HCT116 (cell line): Measurements from ENCODE around the gene RPTOR. TPM values are rescaled to one million over a fixed set of nuclear protein-coding genes. Genes with fewer than 3 reads are reported as not detected.

Experiments used
- ATAC-seq: fragments of 200-7000 bp; cut with Tn5 transposase; 2 replicates; pipeline ENCODE4 v1.9.1; 2020; ENCODE audit warnings: mild to moderate bottlenecking, moderate library complexity
- BruUV-seq: library from RNA; stranded (reverse); fragments of 400-500 nt; replicated peaks from 2 replicates; lab custom pipeline; 2021; lab: Mats Ljungman, UMichigan
- CTCF ChIA-PET: fragments of 300-600 bp; sonication (Branson Sonifier 250); formaldehyde crosslinking; loops from one replicate; lab custom pipeline; 2021; ENCODE audit warnings: antibody characterized with exemption; lab: Charles Lee
- POLR2A ChIA-PET: fragments of 300-600, 350-600 bp; sonication (Branson Sonifier 250); formaldehyde crosslinking; loops from one replicate; lab custom pipeline; 2021; ENCODE audit warnings: antibody characterized with exemption; lab: Charles Lee
- RAD21 ChIA-PET, 2 experiments: fragments of 300-600 bp; sonication (Branson Sonifier 250); formaldehyde crosslinking; loops; one replicate each; lab custom pipeline; 2023; ENCODE audit warnings: low total read pairs in 2 of 2; ENCODE audit not compliant: uncharacterized antibody in 2 of 2, unreplicated experiment in 2 of 2, low non-redundant PET in 1 of 2; lab: Charles Lee
- DNase-seq: peaks from one replicate; pipeline ENCODE4 v3.0.0-alpha.2; 2010; ENCODE audit warnings: low read depth, low spot score
- H2AFZ ChIP-seq: fragments of 200-600 bp; shearing (Covaris generic), sonication (generic); 2 replicates; pipeline ENCODE4 v1.6.1; 2017; ENCODE audit warnings: low read depth, mixed run types, mixed read lengths, antibody characterized with exemption, low read length; ENCODE audit not compliant: poor library complexity, severe bottlenecking
- H3K27ac ChIP-seq: 2 replicates; pipeline ENCODE4 v1.5.1; 2012; ENCODE audit warnings: low read depth, low read length
- H3K27me3 ChIP-seq: fragments of 200-600 bp; sonication (generic); 2 replicates; pipeline ENCODE4 v1.6.1; 2016; ENCODE audit warnings: mixed run types, low read length, mixed read lengths; ENCODE audit not compliant: insufficient read depth
- H3K36me3 ChIP-seq, 2 experiments: fragments of 200-500 bp in 1 of 2; fragments of 200-600 bp in 1 of 2; sonication (Bioruptor generic) in 1 of 2; sonication (generic) in 1 of 2; 2 replicates each; pipeline versions ENCODE4 v1.5.1 to v1.6.1; 2014 to 2016; ENCODE audit warnings: low read length in 2 of 2, inconsistent platforms in 1 of 2, mixed read lengths in 1 of 2, mixed run types in 1 of 2; ENCODE audit not compliant: insufficient read depth in 2 of 2, control insufficient read depth in 1 of 2
- H3K4me1 ChIP-seq, 2 experiments: fragments of 200-600 bp in 1 of 2; sonication (generic) in 1 of 2; 2 replicates each; pipeline versions ENCODE4 v1.5.1 to v1.6.1; 2012 to 2017; ENCODE audit warnings: low read length in 2 of 2, inconsistent platforms in 1 of 2, mild to moderate bottlenecking in 1 of 2, mixed read lengths in 1 of 2, mixed run types in 1 of 2, moderate library complexity in 1 of 2; ENCODE audit not compliant: insufficient read depth in 2 of 2, control insufficient read depth in 1 of 2
- H3K4me2 ChIP-seq: fragments of 200-600 bp; sonication (generic); 2 replicates; pipeline ENCODE4 v1.6.1; 2017; ENCODE audit warnings: mixed run types, low read length, mixed read lengths
- H3K4me3 ChIP-seq, 2 experiments: fragments of 200-600 bp in 1 of 2; sonication (generic) in 1 of 2; replicated peaks in 1 of 2; 2 replicates each; pipeline ENCODE4 v1.5.1; 2011 to 2016; ENCODE audit warnings: low read length in 2 of 2, control low read depth in 1 of 2, low read depth in 1 of 2, mild to moderate bottlenecking in 1 of 2, mixed read lengths in 1 of 2, mixed run types in 1 of 2
- H3K79me2 ChIP-seq: fragments of 200-600 bp; sonication (generic); 2 replicates; pipeline ENCODE4 v1.6.1; 2017; ENCODE audit warnings: mild to moderate bottlenecking, mixed run types, low read length, moderate library complexity, mixed read lengths; ENCODE audit not compliant: insufficient read depth
- H3K9ac ChIP-seq: fragments of 200-600 bp; sonication (generic); 2 replicates; pipeline ENCODE4 v1.6.1; 2016; ENCODE audit warnings: low read length, mixed read lengths
- H3K9me2 ChIP-seq: fragments of 200-600 bp; sonication (generic), shearing (Covaris generic); 2 replicates; pipeline ENCODE4 v1.6.1; 2017; ENCODE audit warnings: mixed run types, mild to moderate bottlenecking, moderate library complexity; ENCODE audit not compliant: insufficient read depth
- H3K9me3 ChIP-seq, 2 experiments: fragments of 200-500 bp in 1 of 2; fragments of 200-600 bp in 1 of 2; sonication (Bioruptor generic) in 1 of 2; sonication (generic) in 1 of 2; 2 replicates each; pipeline ENCODE4 v1.6.1; 2014 to 2017; ENCODE audit warnings: low read length in 2 of 2, mixed read lengths in 2 of 2, inconsistent platforms in 1 of 2, low read depth in 1 of 2, mild to moderate bottlenecking in 1 of 2, mixed run types in 1 of 2, moderate library complexity in 1 of 2; ENCODE audit not compliant: control insufficient read depth in 1 of 2, insufficient read depth in 1 of 2
- H4K20me1 ChIP-seq: fragments of 200-600 bp; sonication (generic), shearing (Covaris generic); 2 replicates; pipeline ENCODE4 v1.6.1; 2017; ENCODE audit warnings: mixed run types, mild to moderate bottlenecking, moderate library complexity; ENCODE audit not compliant: insufficient read depth
- ATF3 ChIP-seq: IDR thresholded peaks from 2 replicates; pipeline ENCODE4 v1.6.1; 2012
- CBX3 ChIP-seq: IDR thresholded peaks from 2 replicates; pipeline ENCODE4 v1.6.1; 2012; ENCODE audit warnings: low read depth
- CEBPB ChIP-seq: IDR thresholded peaks from 2 replicates; pipeline ENCODE4 v1.6.1; 2012; ENCODE audit warnings: low read depth
- CTCF ChIP-seq, 3 experiments: fragments of 200-600 bp in 1 of 3; sonication (generic) in 1 of 3; IDR thresholded peaks in 2 of 3; conservative IDR thresholded peaks in 1 of 3; 2 replicates each; pipeline ENCODE4 v1.5.1; 2012 to 2017; ENCODE audit warnings: low read depth in 2 of 3, low read length in 2 of 3, antibody characterized with exemption in 1 of 3, borderline replicate concordance in 1 of 3, control low read depth in 1 of 3, mild to moderate bottlenecking in 1 of 3, mixed read lengths in 1 of 3, mixed run types in 1 of 3, moderate library complexity in 1 of 3; ENCODE audit not compliant: insufficient read depth in 1 of 3
- EGR1 ChIP-seq: IDR thresholded peaks from 2 replicates; pipeline ENCODE4 v1.6.1; 2012; ENCODE audit warnings: low read depth
- ELF1 ChIP-seq: IDR thresholded peaks from 2 replicates; pipeline ENCODE4 v1.6.1; 2012; ENCODE audit warnings: low read depth, borderline replicate concordance
- EZH2phosphoT487 ChIP-seq: fragments of 200-600 bp; IDR thresholded peaks from 2 replicates; pipeline ENCODE4 v1.6.1; 2018; ENCODE audit warnings: antibody characterized with exemption, borderline replicate concordance
- FOSL1 ChIP-seq: IDR thresholded peaks from 2 replicates; pipeline ENCODE4 v1.6.1; 2012; ENCODE audit warnings: low read depth
- JUND ChIP-seq: IDR thresholded peaks from 2 replicates; pipeline ENCODE4 v1.6.1; 2012
- MAX ChIP-seq: IDR thresholded peaks from 2 replicates; pipeline ENCODE4 v1.6.1; 2012
- POLR2A ChIP-seq: IDR thresholded peaks from 2 replicates; pipeline ENCODE4 v1.7.0; 2011; ENCODE audit warnings: borderline replicate concordance; ENCODE audit not compliant: insufficient read depth, insufficient read length; ENCODE audit errors: extremely low read depth
- POLR2AphosphoS5 ChIP-seq: IDR thresholded peaks from 2 replicates; pipeline ENCODE4 v1.6.1; 2011; ENCODE audit warnings: mild to moderate bottlenecking, low read depth, low read length, moderate library complexity
- RAD21 ChIP-seq: IDR thresholded peaks from 2 replicates; pipeline ENCODE4 v1.6.1; 2012; ENCODE audit warnings: low read depth, mild to moderate bottlenecking
- REST ChIP-seq: IDR thresholded peaks from 2 replicates; pipeline ENCODE4 v1.6.1; 2012; ENCODE audit warnings: low read depth
- SIN3A ChIP-seq: IDR thresholded peaks from 2 replicates; pipeline ENCODE4 v1.6.1; 2012; ENCODE audit warnings: low read depth
- SP1 ChIP-seq: IDR thresholded peaks from 2 replicates; pipeline ENCODE4 v1.6.1; 2012; ENCODE audit warnings: low read depth
- YY1 ChIP-seq: IDR thresholded peaks from 2 replicates; pipeline ENCODE4 v1.6.1; 2011; ENCODE audit warnings: low read length, low read depth, moderate library complexity, mild to moderate bottlenecking; ENCODE audit not compliant: insufficient replicate concordance; ENCODE audit errors: extremely low read depth
- ZBTB33 ChIP-seq: IDR thresholded peaks from 2 replicates; pipeline ENCODE4 v1.6.1; 2011; ENCODE audit warnings: mild to moderate bottlenecking, low read length, moderate library complexity; ENCODE audit not compliant: insufficient replicate concordance; ENCODE audit errors: extremely low read depth
- ZFX ChIP-seq: fragments of 450-650 bp; IDR thresholded peaks from 2 replicates; pipeline ENCODE4 v1.6.1; 2017
- ZNF274 ChIP-seq: fragments of 200-500 bp; sonication (Bioruptor generic); IDR thresholded peaks from 2 replicates; pipeline ENCODE4 v1.6.1; 2014; ENCODE audit warnings: mild to moderate bottlenecking, low read depth, low read length, inconsistent platforms
- intact Hi-C: fragments of 100-400 bp; cut with micrococcal nuclease; formaldehyde crosslinking; loops from 2 replicates; pipeline ENCODE4 v1.10.0; 2022
- total RNA-seq: library from RNA; stranded (reverse); gene quantifications from one replicate; pipeline ENCODE4 v1.2.1, GENCODE V29; 2021; ENCODE audit not compliant: unreplicated experiment

The RPTOR gene
- total RNA-seq, 1 experiment from 2014 or later = 69.5 TPM

GRCh38 chr17:80584176-80584905 is 39.7 kb downstream of the RPTOR start:
- Histone ChIP-seq H2AFZ (no peak overlapping the region), H3K9me3 (no peaks in the 10 kb centered on the region), H3K4me3 (no peak overlapping the region), H3K36me3 (no peaks in the 10 kb centered on the region), H4K20me1 (peaks cover 26% of the 10 kb centered on the region; the same call in 1 of the 2 replicates), H3K9ac (no peak overlapping the region), H3K4me2 (no peak overlapping the region), H3K27me3 (no peaks in the 10 kb centered on the region), H3K79me2 (peaks cover 94% of the 10 kb centered on the region), H3K4me1 (peaks cover 0 to 4% of the 10 kb centered on the region in 2 experiments; a peak in 1 of 4 replicates), H3K9me2 (no peaks in the 10 kb centered on the region), H3K27ac (no peak overlapping the region)
- intact Hi-C loops = no loop called here
- CTCF ChIA-PET = interaction anchor here (1.7 to 1.9 kb wide), 2 partner anchors 9 to 315 kb away, joined by 4 to 18 read pairs; no protein-coding TSS in a partner anchor
- POLR2A ChIA-PET = no interaction called here
- RAD21 ChIA-PET = no interaction called here
- TF ChIP-seq ZFX = no peak
- TF ChIP-seq YY1 = no peak
- TF ChIP-seq SIN3A = no peak
- TF ChIP-seq POLR2A = no peak
- no peak for TF ChIP-seq ATF3
- TF ChIP-seq EGR1 = no peak
- TF ChIP-seq RAD21 = no peak
- TF ChIP-seq MAX = no peak
- TF ChIP-seq POLR2AphosphoS5 = no peak
- TF ChIP-seq REST = no peak
- TF ChIP-seq FOSL1 = no peak
- no peak for TF ChIP-seq CBX3
- no peak for TF ChIP-seq JUND
- TF ChIP-seq ELF1 = no peak
- no peak for TF ChIP-seq CTCF (IDR thresholded peaks at IDR 0.05 in 2 of 3, conservative IDR thresholded peaks at IDR 0.05 in 1 of 3; ENCODE audit: borderline replicate concordance in 1 of 3, insufficient read depth in 1 of 3, low read depth in 2 of 3, low read length in 2 of 3)
- no peak for TF ChIP-seq ZBTB33
- no peak for TF ChIP-seq EZH2phosphoT487
- TF ChIP-seq CEBPB = no peak
- no peak for TF ChIP-seq SP1
- no peak for TF ChIP-seq ZNF274
- no TSS peak for BruUV-seq
- ATAC-seq (no peak), DNase-seq (no peak)
